ENCODE measurements around the gene GLB1L. TPM values are rescaled to one million over a fixed set of nuclear protein-coding genes. Genes with fewer than 3 reads are reported as not detected.

Gene GLB1L
- total RNA-seq, 2 donors from 2014 or later: 2.1 to 2.5 TPM

- no peaks in the 10 kb centered on the region for H3K36me3 ChIP-seq
- peak overlapping the region in 1 of 2 donors; percentile 55 for H3K9ac ChIP-seq (ENCODE audit: low read depth in 2 of 2, low read length in 2 of 2)
- TF ChIP-seq CTCF (IDR thresholded peaks at IDR 0.05): no peak
- peak overlapping the region; percentile 19 for H3K4me3 ChIP-seq
- H3K27ac ChIP-seq: no peak overlapping the region
- no peaks in the 10 kb centered on the region for H3K27me3 ChIP-seq
- peak; percentile 60 for DNase-seq
- H3K4me1 ChIP-seq: peaks cover 16% of the 10 kb centered on the region
- intact Hi-C loops (cut with DNase I): no loop called here
- H3K9me3 ChIP-seq: no peaks in the 10 kb centered on the region
These were observed 1.9 kb downstream of the GLB1L start for GRCh38 chr2:219243291-219243761.

- intact Hi-C loops (cut with DNase I): no loop called here
These were observed 10.9 kb downstream of the GLB1L start for GRCh38 chr2:219234331-219234730.

GRCh38 chr2:219230059-219230540 is 15.1 kb downstream of the GLB1L start:
- Histone ChIP-seq H3K36me3 (peaks cover 14% of the 10 kb centered on the region), H3K27me3 (no peaks in the 10 kb centered on the region), H3K27ac (peak overlapping the region; percentile 88), H3K4me1 (peaks cover 7% of the 10 kb centered on the region), H3K9me3 (no peaks in the 10 kb centered on the region), H3K9ac (ENCODE audit: low read depth in 2 of 2, low read length in 2 of 2) (peak overlapping the region; percentile 71 to 91), H3K4me3 (peak overlapping the region; percentile 63)
- no peak for TF ChIP-seq CTCF (IDR thresholded peaks at IDR 0.05)
- DNase-seq: peak; percentile 74
- intact Hi-C loops (cut with DNase I): no loop called here

More at GRCh38 chr2:219234331-219234730, 10.9 kb downstream of the GLB1L start:
- H3K4me1 ChIP-seq: no peaks in the 10 kb centered on the region
- H3K9ac ChIP-seq (ENCODE audit: low read depth in 2 of 2, low read length in 2 of 2): no peak overlapping the region
- no peak for DNase-seq
- TF ChIP-seq CTCF (IDR thresholded peaks at IDR 0.05): no peak
- H3K9me3 ChIP-seq: no peaks in the 10 kb centered on the region
- no peaks in the 10 kb centered on the region for H3K27me3 ChIP-seq
- H3K4me3 ChIP-seq: no peak overlapping the region
- no peak overlapping the region for H3K27ac ChIP-seq
- H3K36me3 ChIP-seq: peaks cover 26% of the 10 kb centered on the region

GRCh38 chr2:219229305-219230058 is 15.8 kb downstream of the GLB1L start, which contains the start of the genes ANKZF1 and ATG9A:
ANKZF1 (plus strand) TSS chr2:219229806; CDS start chr2:219230258, 452 bp downstream.
ATG9A (minus strand) TSS chr2:219229636; CDS start chr2:219228024, 1,612 bp downstream.
- Histone ChIP-seq H3K9me3 (no peaks in the 10 kb centered on the region), H3K27me3 (no peaks in the 10 kb centered on the region), H3K4me1 (peaks cover 7% of the 10 kb centered on the region), H3K27ac (peak within 1 kb of the TSS; percentile 88), H3K9ac (ENCODE audit: low read depth in 2 of 2, low read length in 2 of 2) (peak within 1 kb of the TSS; percentile 94 to 97), H3K36me3 (peaks cover 18% of the 10 kb centered on the region), H3K4me3 (peak within 1 kb of the TSS; percentile 63)
- intact Hi-C loops (cut with DNase I): loop anchor here (10.0 kb wide), 1 partner anchor 65 kb away; no protein-coding TSS in a partner anchor
- peak; percentile 99 for DNase-seq
- no peak for TF ChIP-seq CTCF (IDR thresholded peaks at IDR 0.05)

- H3K27ac ChIP-seq: peak overlapping the region; percentile 88
- no peaks in the 10 kb centered on the region for H3K9me3 ChIP-seq
- peaks cover 23% of the 10 kb centered on the region for H3K36me3 ChIP-seq
- H3K9ac ChIP-seq (ENCODE audit: low read depth in 2 of 2, low read length in 2 of 2): peak overlapping the region; percentile 94 to 97
- TF ChIP-seq CTCF (IDR thresholded peaks at IDR 0.05): no peak
- H3K4me1 ChIP-seq: peaks cover 7% of the 10 kb centered on the region
- H3K4me3 ChIP-seq: peak overlapping the region; percentile 63
- no peaks in the 10 kb centered on the region for H3K27me3 ChIP-seq
- no peak for DNase-seq
- intact Hi-C loops (cut with DNase I): loop anchor here (10.0 kb wide), 1 partner anchor 66 kb away; no protein-coding TSS in a partner anchor
These were observed 16.3 kb downstream of the GLB1L start for GRCh38 chr2:219228911-219229304.

Measured in colonic mucosa (tissue), 4 donors.